ENCODE data around the gene OR2T2.
"Not testable (repeated sequence)": the region's sequence is repeated elsewhere in the genome, so short reads cannot be mapped to it uniquely, and the experiment has no call there.

DNA sequence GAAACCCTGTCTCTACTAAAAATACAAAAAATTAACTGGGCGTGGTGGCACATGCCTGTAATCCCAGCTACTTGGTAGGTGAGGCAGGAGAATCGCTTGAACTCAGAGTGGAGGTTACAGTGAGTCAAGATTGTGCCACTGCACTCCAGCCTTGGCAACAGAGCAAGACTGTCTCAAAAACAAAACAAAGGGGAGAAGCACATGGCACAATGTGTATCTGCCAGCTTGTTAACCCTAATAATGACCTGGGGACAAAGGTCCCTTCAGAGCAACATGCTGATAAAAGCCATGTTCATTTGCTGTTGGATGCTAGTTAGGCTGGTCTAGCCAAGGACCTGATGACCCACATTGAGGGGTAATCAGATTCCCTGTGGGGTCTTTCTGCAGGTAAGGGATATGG lies 11.2 kb downstream of the OR2T2 start:
- not testable (repeated sequence) for TF ChIP-seq YY1 (IDR thresholded peaks at IDR 0.05; ENCODE audit: insufficient read depth, insufficient read length); ZNF274 (IDR thresholded peaks at IDR 0.05; ENCODE audit: low read depth, low read length)

All from NT2/D1 (cell line).